HT1080 (cell line): ENCODE results near the gene VPS41. TPM values are rescaled to one million over a fixed set of nuclear protein-coding genes. Genes with fewer than 3 reads are reported as not detected.

Source experiments
- DNase-seq: peaks from one replicate; pipeline ENCODE4 v3.0.0-alpha.2; 2015; ENCODE audit warnings: low read depth
- total RNA-seq: library from RNA; depleted of rRNA; stranded (reverse); fragments of >200 nt; shearing (Covaris generic); gene quantifications from 2 replicates; pipeline ENCODE4 v1.2.3, GENCODE V29; 2014

The VPS41 gene
- total RNA-seq, 1 experiment from 2014 or later = 19.9 TPM

DNA sequence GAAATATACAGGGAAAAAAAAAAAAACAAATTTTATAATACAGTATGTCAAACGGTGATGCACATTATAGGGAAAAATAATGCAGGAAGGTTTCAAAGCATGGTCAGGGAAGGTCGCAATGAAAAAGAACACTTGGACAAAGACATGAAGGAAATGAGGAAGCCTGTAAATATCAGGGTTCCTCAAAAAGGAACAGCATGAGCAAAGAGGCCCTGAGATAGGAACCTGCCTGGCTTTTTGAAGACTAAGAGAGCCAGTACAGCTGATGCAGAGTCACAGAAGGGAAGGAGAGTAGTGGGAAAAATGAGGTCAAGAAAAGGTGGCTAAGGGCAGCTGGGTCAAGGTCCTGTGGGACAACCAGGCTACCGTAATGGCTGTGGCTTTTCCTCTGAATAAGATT, 1.9 kb downstream of the VPS41 start:
- no peak for DNase-seq

DNA sequence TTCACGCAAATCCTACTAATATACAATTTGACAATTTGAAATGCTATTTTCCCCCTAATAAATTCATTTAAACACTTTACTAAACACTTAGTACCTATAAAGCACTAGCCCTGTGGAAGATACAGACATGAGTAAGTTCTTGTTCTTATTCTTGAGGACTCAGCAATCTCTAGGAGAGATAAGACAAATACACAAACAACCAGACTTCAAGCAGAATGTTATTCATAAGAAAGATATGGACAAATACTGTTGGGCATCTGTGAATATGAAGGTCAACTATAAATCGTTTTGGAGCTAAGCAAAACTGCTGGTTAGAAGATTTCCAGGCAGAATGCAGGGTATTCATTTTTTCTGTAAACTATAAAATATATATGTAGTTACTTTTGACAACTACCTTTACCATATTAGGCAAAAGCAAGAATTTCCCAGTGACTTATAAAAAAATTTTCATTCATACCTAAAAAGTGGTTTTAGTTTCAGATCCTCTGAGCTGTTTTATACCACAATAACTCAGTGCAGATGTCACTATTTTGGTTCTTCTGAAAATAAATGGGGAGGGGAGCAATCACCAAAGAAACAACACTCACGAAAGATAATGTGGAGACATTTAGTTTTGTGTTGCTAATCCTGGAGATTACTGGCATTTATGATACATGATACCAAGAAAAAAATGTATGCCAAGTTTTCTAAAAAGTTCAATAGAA, 3.8 kb downstream of the VPS41 start:
- no peak for DNase-seq

DNA sequence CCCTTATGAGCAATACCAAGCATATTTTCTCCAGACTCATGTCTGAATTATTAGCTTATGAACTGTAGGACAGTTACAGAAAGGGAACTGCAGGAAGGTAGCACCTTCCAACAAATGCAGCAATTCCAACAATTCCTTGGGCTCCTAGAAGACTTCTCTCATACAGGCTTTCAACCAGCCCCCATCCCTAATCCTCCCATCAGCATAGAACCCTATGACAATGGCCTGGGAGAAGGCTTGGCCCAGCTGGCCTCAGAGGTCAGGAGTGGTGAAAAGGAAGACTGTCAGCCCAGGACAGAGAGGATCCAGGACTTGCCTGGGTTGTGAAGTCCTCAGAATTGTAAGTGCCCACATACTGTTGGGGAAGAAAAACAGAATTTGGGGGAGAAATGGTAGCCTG, 5.9 kb downstream of the VPS41 start:
- no peak for DNase-seq

DNA sequence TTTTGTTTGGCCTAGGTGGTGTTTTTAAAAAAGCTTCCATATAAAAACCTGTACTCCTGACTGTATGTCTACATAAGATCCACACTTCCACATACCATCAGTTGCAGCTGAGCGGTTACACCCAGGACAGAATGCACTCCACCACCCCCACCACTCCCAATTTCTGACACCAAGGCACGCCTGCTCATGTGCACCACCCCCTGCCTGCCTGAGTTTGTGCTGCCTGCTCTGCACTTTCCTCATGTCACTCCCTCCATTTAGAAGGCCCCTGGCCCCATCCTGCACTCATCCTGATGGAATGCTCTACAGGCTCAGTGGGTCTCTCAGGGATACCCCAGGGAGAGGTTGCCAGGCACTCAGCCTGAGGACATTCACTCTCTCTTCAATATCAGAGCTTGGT, 6.5 kb downstream of the VPS41 start:
- no peak for DNase-seq

DNA sequence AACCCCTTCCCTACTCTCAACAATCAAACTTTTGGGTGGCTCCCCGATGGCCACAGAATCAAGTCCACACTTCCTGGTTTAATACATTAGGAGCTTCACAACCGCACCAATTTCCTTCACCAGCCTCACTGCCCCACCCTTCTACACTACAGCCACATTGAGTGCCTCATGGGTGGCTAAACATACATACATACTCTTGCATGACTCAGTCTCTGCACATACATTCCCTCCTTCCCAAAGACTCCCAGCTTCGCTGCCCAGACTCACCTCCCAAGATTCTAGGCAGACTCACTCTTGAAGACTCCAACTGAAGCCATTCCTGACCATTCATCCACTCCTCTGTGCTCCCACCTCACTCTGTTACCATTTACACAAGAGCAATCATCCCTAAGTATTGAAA, 15.9 kb downstream of the VPS41 start:
- peak; percentile 74 for DNase-seq

DNA sequence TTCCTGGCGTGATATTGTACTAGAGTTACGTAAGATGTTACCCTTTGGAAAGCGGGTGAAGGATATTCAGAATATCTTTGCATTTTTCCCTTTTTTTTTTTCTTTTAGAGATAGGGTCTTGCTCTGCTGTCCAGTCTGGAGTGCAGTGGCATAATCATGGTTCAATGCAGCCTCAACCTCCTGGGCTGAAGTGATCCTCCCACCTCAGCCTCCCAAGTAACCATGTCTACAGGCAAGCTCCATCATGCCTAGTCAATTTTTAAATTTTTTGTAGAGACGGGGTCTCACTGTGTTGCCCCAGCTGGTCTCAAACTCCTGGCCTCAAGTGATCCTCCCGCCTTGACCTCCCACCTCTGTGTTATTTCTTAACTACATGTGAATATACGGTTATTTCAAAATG, 18.4 kb downstream of the VPS41 start:
- DNase-seq = no peak

DNA sequence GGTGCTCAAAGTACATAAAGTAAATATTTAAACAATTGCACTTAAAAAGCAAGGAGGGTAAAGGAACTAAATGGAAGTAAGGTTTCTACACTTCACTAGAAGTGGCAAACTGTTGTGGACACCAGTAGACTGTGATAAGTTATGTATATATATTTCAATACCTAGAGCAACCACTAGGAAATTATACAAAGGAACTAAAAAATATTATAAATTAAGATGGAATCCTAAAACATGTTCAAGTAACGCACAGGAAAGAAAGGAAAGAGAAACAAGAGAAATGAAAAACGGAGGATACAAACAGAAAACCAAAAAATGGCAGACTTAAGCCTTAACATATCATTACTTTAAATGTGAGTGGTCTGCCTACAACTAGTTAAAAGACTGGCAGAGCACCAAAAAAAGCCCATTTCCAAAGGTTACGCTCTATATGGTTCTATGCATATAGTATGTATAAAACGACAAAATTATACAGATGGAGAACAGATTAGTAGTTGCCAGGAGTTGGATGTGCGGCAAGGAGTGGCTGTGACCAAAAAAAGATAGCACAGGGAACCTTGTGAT, 19.0 kb downstream of the VPS41 start:
- DNase-seq = no peak

DNA sequence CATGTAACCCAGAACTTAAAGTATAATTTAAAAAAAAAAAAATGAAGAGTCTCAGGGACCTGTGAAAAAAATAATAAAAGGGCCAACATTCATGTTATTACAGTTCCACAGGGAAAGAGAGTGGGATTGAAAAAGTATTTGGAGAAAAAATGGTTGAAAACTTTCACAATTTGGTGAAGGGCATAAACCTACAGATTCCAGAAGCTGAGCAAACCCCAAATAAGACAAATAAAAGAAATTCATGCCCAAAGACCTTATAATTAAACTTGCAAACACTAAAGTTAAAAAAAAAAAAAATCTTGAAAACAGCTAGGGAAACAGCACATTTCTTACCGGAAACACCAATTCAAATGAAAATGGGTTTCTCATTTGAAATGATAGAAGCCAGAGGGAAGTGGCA, 19.9 kb downstream of the VPS41 start:
- no peak for DNase-seq

DNA sequence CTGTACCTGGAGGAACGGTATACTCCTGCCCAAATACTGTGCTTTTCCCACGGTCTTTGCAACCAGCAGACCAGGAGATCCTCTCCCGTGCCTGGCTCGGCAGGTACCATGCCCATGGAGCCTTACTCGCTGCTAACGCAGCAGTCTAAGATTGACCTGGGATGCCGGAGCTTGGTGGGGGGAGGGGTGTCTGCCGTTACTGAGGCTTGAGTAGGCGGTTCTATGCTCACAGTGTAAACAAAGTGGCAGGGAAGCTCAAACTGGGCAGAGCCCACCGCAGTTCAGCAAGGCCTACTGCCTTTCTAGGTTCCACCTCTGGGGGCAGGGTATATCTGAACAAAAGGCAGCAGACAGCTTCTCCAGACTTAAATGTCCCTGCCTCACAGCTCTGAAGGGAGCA, 22.7 kb downstream of the VPS41 start:
- DNase-seq = no peak

DNA sequence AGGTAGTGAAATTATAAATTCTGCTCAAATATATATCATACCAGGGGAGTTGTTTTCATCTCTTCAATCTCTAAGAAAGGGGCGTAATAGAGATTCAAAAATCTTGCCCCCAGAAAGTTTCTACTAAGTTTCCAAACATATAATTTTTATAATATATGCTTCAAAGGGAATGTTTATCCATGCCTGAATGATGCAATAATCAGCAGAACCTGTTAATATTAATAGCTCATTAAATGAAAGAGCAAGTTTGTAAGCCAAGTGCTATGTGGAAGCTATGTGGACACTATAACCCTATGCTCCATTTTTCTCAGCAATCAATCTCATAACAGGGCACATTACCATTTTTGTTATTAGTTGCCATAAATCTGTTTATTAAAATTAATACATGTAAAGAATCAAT, 25.3 kb downstream of the VPS41 start:
- no peak for DNase-seq

DNA sequence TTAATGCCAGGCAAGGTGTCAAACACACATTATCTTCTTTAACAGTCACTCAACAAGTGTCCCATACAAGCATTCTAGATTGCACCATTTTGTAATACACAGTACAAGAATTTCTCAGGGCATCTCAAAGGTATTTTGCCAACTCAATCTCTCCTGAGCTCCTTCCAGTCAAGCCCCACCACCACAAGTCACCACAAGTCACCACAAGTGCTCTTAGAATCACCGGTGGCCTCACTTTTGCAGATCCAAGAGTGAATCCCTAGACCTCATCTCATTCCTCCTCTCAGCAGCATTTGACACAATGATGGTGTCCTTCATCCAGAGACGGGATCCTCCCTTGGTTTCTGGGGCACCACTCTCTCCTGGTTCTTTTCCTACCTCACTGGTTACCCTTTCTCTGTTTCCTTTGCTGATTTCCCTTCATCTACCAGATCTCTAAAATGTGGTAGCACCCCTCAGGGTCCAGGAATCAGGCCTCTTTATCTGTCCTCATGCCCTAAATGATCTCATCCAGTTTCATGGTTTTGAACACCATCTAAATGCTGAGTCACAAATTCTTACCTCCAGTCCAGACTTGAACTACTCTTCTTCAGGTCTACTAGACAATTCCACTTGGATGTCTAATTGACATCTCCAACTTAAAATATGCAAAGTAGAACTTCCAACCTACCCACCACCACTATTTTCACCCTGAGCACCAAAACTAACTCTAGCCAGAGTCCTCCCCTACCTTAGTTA, 26.9 kb downstream of the VPS41 start:
- DNase-seq = no peak

DNA sequence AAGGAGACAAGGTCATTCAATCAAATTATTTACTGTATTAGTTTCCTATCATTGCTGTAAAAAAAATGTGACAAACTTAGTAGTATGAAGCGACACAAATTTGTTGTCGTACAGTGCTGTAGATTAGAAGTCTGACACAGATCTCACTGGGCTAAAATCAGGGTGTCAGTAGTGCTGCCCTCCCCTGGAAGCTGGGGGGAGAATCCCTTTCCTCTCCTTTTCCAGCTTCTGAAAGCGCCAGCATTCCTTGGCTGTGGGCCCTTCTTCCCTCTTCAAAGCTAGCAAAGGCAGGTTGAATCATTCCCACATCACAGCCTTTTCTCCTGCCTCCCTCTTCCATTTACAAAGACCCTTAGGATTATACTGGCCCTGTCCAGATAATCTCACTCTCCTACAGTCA, 28.0 kb downstream of the VPS41 start:
- DNase-seq = peak; percentile 26

DNA sequence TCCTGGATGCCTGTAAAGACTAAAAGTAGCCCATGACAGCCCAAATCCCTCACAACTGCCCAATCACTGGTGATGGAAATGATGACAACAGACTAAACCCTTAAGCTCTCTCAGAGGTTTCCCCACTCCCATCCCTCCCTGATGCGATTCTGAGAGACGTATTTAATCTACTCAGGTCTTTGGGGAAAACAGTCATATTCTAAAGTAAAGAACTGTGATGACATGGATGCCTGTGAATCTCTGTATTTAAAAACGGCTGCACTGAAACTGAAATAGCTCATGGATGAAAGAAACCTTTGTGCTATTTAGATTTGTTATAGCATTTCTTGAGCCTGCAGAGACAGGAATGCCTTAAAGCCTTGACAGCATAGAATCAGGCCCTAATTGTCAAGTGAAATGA, 28.5 kb downstream of the VPS41 start:
- DNase-seq = no peak

DNA sequence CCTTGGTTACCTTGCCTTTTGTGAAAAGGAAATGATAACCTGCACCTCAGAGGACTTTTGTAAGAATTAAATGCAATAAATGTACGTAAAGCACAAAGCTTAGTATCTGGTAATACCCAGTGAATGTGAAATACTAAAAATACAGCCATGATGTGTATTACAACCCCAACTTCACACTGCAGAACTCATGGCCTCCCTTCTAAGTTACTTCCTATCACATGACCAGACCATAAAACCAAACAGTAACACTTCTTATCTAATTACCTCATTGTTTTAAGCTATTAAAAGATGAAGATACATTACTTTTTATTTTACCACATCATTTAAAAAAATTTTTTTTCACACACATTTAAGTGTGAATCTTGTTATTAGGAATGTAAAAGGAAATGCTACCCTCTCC, 29.0 kb downstream of the VPS41 start:
- no peak for DNase-seq

DNA sequence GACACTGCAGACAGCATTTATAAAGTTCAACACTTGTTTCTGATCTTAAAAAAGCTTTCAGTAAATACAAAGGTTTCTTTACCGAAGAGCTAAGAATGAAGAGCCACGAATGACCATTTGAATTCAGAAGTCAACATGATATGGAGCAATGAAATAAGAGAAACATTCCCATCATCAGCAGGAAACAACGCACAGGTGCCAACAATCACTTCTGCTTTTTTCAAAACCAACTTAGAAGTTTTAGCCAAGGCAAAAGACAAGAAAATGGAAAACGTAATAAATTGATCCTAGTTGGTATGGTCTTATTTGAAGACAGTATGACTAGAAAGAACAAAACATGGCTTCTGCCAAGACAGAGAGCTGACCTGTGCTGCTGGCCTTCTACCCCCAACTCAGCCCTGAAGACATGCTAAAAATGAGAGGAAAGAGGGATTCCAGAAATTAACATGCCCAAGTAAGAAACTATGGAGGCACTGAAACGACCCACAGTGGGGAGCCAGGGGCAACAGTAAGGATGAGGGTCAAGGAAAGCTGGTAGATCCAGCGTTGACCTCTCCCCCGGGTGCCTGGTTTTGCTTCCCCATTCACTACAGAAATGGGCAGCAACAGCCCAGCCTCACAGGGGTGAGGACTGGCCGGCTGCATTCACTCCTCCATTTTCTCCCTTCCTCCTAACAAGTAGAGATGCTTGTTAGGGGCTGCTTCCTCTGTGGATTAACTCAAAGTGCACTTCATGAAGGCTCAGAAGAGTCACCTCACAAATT, 30.1 kb downstream of the VPS41 start:
- no peak for DNase-seq

DNA sequence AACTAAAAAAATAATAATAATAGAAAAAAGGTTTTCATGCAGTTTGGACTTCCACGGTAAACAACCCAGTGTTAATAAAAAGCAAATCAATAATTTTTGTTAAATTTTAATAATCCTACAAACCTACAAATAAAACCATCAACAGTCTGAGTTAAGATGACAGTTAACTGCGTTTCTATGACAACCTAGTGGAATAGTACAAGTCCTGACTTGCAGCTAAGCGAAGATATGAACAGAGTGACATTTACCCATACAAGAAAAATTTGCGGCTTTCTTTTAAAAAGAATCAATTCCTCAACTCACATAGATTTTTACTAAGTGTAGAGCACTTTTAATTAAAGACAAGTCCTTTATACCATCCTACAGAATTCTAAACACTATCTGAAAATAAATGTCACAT, 35.6 kb downstream of the VPS41 start:
- DNase-seq = no peak

DNA sequence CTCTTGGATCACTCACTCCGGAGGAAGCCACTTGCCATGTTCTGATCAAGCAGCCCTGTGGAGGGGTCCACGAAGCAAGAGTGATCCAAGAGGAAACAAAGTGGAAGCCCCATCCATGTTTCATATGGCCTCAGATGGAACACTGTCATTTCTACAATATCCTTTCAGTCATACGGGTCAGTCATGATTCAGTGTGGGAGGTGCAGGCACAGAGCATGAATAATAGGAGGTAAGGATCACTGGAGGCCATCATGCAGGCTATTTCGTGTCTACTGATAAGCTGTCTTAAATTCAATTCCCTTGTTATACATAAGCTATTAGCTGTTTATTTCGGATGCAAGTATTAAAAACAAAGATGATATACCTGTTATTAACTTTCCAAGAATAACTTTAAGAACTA, 36.8 kb downstream of the VPS41 start:
- DNase-seq = no peak

DNA sequence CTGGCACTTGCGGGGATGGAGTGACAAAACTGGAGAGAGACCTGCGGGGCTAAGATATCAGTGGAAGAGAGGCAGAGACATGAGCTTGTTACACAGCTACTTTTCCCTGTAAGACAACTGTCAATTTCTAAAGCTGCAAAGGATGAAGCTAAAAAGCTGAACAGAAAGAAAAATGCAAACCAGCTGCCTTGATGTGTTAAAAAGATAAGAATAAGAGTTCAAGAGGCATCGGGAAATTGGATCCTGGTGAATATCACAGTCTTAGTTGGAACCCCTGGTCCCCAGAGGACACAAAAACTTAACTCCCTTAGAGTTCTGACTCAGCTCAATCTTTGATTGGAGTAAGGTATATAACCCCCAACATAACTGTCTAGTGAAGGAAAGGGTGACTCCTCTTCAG, 38.8 kb downstream of the VPS41 start:
- DNase-seq = no peak

DNA sequence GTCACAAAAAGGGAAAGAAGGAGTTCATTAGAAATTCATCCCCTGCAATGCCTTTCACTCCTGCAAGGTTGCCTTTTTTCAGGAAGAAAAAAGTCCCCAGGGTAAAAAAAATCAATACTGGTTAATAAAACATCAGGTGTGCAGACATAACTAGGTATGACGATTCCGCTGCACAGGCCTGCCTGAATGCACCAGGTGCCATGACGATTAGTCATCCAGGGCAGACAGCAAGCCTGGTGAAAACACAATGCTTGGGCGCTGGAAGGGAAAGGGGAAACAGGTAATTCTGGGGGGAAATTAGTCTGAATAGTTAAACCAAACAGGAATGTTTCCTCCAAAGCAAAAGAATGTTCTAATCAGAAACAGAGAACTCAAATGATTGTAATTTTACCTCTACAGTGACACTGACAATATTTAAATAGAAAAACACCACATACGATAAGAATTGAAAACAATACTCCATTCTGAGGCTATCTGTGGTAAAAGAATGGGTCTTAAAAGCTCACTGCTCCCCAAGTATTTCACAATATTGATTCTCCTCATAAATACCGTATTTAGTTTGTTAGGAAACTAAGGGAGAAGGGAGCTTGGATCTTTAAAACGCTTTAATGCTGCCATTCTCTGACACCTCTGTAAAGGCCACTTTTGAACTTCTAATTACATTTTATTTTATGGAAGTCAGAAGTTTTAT, 45.2 kb downstream of the VPS41 start:
- DNase-seq = no peak

DNA sequence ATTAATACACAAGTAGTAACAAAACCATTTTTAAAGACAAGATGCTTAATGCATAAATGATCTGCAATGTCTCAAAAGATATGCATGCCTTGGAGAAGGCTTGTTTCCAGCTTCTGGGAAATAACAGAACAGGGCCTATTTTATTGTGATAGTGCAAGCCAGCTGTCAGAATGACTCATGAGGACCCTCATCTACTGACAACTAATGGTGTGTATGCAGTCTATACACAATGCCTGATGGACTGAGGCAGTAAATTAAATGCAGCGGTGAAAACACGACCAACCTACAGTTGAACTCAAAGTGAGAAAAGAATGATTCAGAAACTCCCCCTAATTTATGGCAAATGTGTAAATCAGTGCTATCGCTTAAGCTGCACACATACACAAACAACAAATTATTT, 46.3 kb downstream of the VPS41 start:
- DNase-seq = no peak

DNA sequence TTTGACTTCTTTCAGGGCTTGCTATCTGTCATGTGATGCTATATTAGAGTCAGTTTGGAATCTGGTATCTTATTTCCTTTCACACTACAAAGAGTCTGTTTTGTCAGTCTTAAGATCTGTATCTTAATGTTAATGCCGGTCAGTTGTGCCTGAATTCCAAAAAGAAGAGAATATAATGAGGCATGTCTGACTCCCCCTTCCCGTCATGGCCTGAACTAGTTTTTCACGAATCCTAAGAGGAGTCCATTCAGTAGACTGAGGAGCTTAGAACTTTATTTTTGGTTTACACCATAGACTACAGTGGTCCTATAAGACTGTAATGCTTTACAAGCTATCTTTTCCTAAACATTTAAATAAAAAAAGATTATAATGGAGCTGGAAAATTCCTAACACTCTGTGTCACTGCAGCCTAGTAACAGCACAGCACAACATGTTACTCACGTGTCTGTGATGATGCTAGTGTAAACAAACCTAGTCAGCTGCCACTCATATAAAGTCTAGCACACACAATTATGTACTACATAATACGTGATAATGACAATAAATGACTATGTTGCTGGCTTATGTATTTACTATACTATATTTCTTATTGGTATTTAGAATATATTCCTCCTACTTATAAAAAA, 50.6 kb downstream of the VPS41 start:
- DNase-seq = peak; percentile 20
